Measurements from ENCODE around the gene KLK15.

KLK15 gene

GRCh38 chr19:50778906-50779430 lies 54.4 kb downstream of the KLK15 start:
- no peak for DNase-seq
- TF ChIP-seq CTCF (IDR thresholded peaks at IDR 0.05; ENCODE audit: low read depth, low read length): no peak
- Histone ChIP-seq H3K36me3 (no peaks in the 10 kb centered on the region), H3K4me1 (no peaks in the 10 kb centered on the region), H3K27me3 (peaks cover 69% of the 10 kb centered on the region), H3K9me3 (no peaks in the 10 kb centered on the region; the same call in 1 of the 2 replicates), H3K4me3 (ENCODE audit: low read depth, low read length) (no peak overlapping the region)

GRCh38 chr19:50777830-50778303 lies 55.5 kb downstream of the KLK15 start:
- Histone ChIP-seq H3K9me3 (no peaks in the 10 kb centered on the region; the same call in 1 of the 2 replicates), H3K4me3 (ENCODE audit: low read depth, low read length) (no peak overlapping the region), H3K36me3 (no peaks in the 10 kb centered on the region), H3K4me1 (no peaks in the 10 kb centered on the region), H3K27me3 (peaks cover 68% of the 10 kb centered on the region)
- DNase-seq: no peak
- TF ChIP-seq CTCF (IDR thresholded peaks at IDR 0.05; ENCODE audit: low read depth, low read length): no peak

GRCh38 chr19:50777261-50777660 lies 56.1 kb downstream of the KLK15 start:
- H3K9me3 ChIP-seq: no peaks in the 10 kb centered on the region; the same call in 1 of the 2 replicates
- H3K4me1 ChIP-seq: no peaks in the 10 kb centered on the region
- no peak overlapping the region for H3K4me3 ChIP-seq (ENCODE audit: low read depth, low read length)
- peaks cover 64% of the 10 kb centered on the region for H3K27me3 ChIP-seq
- no peak for DNase-seq
- no peaks in the 10 kb centered on the region for H3K36me3 ChIP-seq
- no peak for TF ChIP-seq CTCF (IDR thresholded peaks at IDR 0.05; ENCODE audit: low read depth, low read length)

GRCh38 chr19:50776131-50776530 lies 57.2 kb downstream of the KLK15 start:
- no peak for TF ChIP-seq CTCF (IDR thresholded peaks at IDR 0.05; ENCODE audit: low read depth, low read length)

More at GRCh38 chr19:50776131-50776530, 57.2 kb downstream of the KLK15 start:
- Histone ChIP-seq H3K27me3 (peaks cover 60% of the 10 kb centered on the region), H3K36me3 (no peaks in the 10 kb centered on the region), H3K4me3 (ENCODE audit: low read depth, low read length) (no peak overlapping the region), H3K9me3 (no peaks in the 10 kb centered on the region; the same call in 1 of the 2 replicates), H3K4me1 (no peaks in the 10 kb centered on the region)
- no peak for DNase-seq
